ENCODE measurements around the gene ARFIP1. TPM values are rescaled to one million over a fixed set of nuclear protein-coding genes. Genes with fewer than 3 reads are reported as not detected.

The ARFIP1 gene
- total RNA-seq, 1 donor from 2014 or later: 13.0 TPM

GRCh38 chr4:152805818-152806217, 26.1 kb downstream of the ARFIP1 start:
- intact Hi-C loops (cut with micrococcal nuclease): no loop called here
- Mint-ChIP-seq H3K4me1 (peaks cover 24% of the 10 kb centered on the region), H3K27me3 (no peaks in the 10 kb centered on the region), H3K4me3 (no peak overlapping the region), H3K9me3 (peaks cover 7% of the 10 kb centered on the region), H3K27ac (no peak overlapping the region), H3K36me3 (ENCODE audit: low read depth) (peaks cover 16% of the 10 kb centered on the region)
- no peak for DNase-seq

- Mint-ChIP-seq H3K27ac (peak overlapping the region; percentile 13), H3K4me3 (no peak overlapping the region), H3K9me3 (peaks cover 7% of the 10 kb centered on the region), H3K27me3 (no peaks in the 10 kb centered on the region), H3K36me3 (ENCODE audit: low read depth) (peaks cover 20% of the 10 kb centered on the region), H3K4me1 (peaks cover 24% of the 10 kb centered on the region)
- intact Hi-C loops (cut with micrococcal nuclease): loop anchor here (1.0 kb wide), 1 partner anchor 27 kb away; the partner anchor contains the start of genes ARFIP1 and TIGD4
- DNase-seq: no peak
Observed at GRCh38 chr4:152806501-152807125, 26.9 kb downstream of the ARFIP1 start.

GRCh38 chr4:152807294-152807829, 27.6 kb downstream of the ARFIP1 start:
- no peaks in the 10 kb centered on the region for H3K27me3 Mint-ChIP-seq
- H3K4me3 Mint-ChIP-seq: peak overlapping the region; percentile 29
- peaks cover 23% of the 10 kb centered on the region for H3K36me3 Mint-ChIP-seq (ENCODE audit: low read depth)
- H3K4me1 Mint-ChIP-seq: peaks cover 24% of the 10 kb centered on the region
- H3K27ac Mint-ChIP-seq: peak overlapping the region; percentile 69
- peaks cover 7% of the 10 kb centered on the region for H3K9me3 Mint-ChIP-seq
- intact Hi-C loops (cut with micrococcal nuclease): loop anchor here (1.0 kb wide), 1 partner anchor 28 kb away; the partner anchor contains the start of genes ARFIP1 and TIGD4
- no peak for DNase-seq

GRCh38 chr4:152808670-152809069, 28.9 kb downstream of the ARFIP1 start:
- no peak for DNase-seq
- Mint-ChIP-seq H3K36me3 (ENCODE audit: low read depth) (peaks cover 32% of the 10 kb centered on the region), H3K27me3 (no peaks in the 10 kb centered on the region), H3K4me1 (peaks cover 20% of the 10 kb centered on the region), H3K9me3 (peaks cover 7% of the 10 kb centered on the region), H3K27ac (no peak overlapping the region), H3K4me3 (no peak overlapping the region)
- intact Hi-C loops (cut with micrococcal nuclease): no loop called here

GRCh38 chr4:152810715-152811287, 31.0 kb downstream of the ARFIP1 start:
- intact Hi-C loops (cut with micrococcal nuclease): no loop called here
- no peak for DNase-seq
- Mint-ChIP-seq H3K9me3 (peaks cover 15% of the 10 kb centered on the region), H3K27ac (no peak overlapping the region), H3K4me1 (peaks cover 22% of the 10 kb centered on the region), H3K4me3 (no peak overlapping the region), H3K36me3 (ENCODE audit: low read depth) (peaks cover 48% of the 10 kb centered on the region), H3K27me3 (no peaks in the 10 kb centered on the region)

GRCh38 chr4:152815078-152815477, 35.3 kb downstream of the ARFIP1 start:
- Mint-ChIP-seq H3K4me3 (no peak overlapping the region), H3K36me3 (ENCODE audit: low read depth) (peaks cover 64% of the 10 kb centered on the region), H3K27ac (no peak overlapping the region), H3K9me3 (peaks cover 20% of the 10 kb centered on the region), H3K4me1 (peaks cover 17% of the 10 kb centered on the region), H3K27me3 (no peaks in the 10 kb centered on the region)
- DNase-seq: no peak
- intact Hi-C loops (cut with micrococcal nuclease): no loop called here

GRCh38 chr4:152817331-152817730, 37.6 kb downstream of the ARFIP1 start:
- H3K4me3 Mint-ChIP-seq: peak overlapping the region; percentile 24
- H3K27me3 Mint-ChIP-seq: no peaks in the 10 kb centered on the region
- intact Hi-C loops (cut with micrococcal nuclease): no loop called here
- H3K4me1 Mint-ChIP-seq: peaks cover 17% of the 10 kb centered on the region
- peak overlapping the region; percentile 26 for H3K27ac Mint-ChIP-seq
- no peak for DNase-seq
- H3K9me3 Mint-ChIP-seq: peaks cover 25% of the 10 kb centered on the region
- H3K36me3 Mint-ChIP-seq (ENCODE audit: low read depth): peaks cover 58% of the 10 kb centered on the region

GRCh38 chr4:152819026-152819645, 39.4 kb downstream of the ARFIP1 start:
- Mint-ChIP-seq H3K27ac (no peak overlapping the region), H3K4me3 (no peak overlapping the region), H3K36me3 (ENCODE audit: low read depth) (peaks cover 44% of the 10 kb centered on the region), H3K4me1 (peaks cover 17% of the 10 kb centered on the region), H3K27me3 (no peaks in the 10 kb centered on the region), H3K9me3 (peaks cover 25% of the 10 kb centered on the region)
- intact Hi-C loops (cut with micrococcal nuclease): no loop called here
- DNase-seq: no peak

GRCh38 chr4:152820073-152820472, 40.3 kb downstream of the ARFIP1 start:
- intact Hi-C loops (cut with micrococcal nuclease): no loop called here
- Mint-ChIP-seq H3K9me3 (peaks cover 26% of the 10 kb centered on the region), H3K27ac (no peak overlapping the region), H3K4me1 (peaks cover 15% of the 10 kb centered on the region), H3K4me3 (no peak overlapping the region), H3K27me3 (no peaks in the 10 kb centered on the region), H3K36me3 (ENCODE audit: low read depth) (peaks cover 37% of the 10 kb centered on the region)
- no peak for DNase-seq

- Mint-ChIP-seq H3K36me3 (ENCODE audit: low read depth) (peaks cover 17% of the 10 kb centered on the region), H3K27ac (no peak overlapping the region), H3K9me3 (peaks cover 10% of the 10 kb centered on the region), H3K4me1 (peaks cover 5% of the 10 kb centered on the region), H3K4me3 (no peak overlapping the region), H3K27me3 (no peaks in the 10 kb centered on the region)
- intact Hi-C loops (cut with micrococcal nuclease): no loop called here
- no peak for DNase-seq
Observed at GRCh38 chr4:152822323-152822722, 42.6 kb downstream of the ARFIP1 start.

GRCh38 chr4:152824561-152824960, 44.8 kb downstream of the ARFIP1 start:
- Mint-ChIP-seq H3K27me3 (no peaks in the 10 kb centered on the region), H3K27ac (no peak overlapping the region), H3K9me3 (peaks cover 10% of the 10 kb centered on the region), H3K4me3 (no peak overlapping the region), H3K4me1 (no peaks in the 10 kb centered on the region), H3K36me3 (ENCODE audit: low read depth) (peaks cover 6% of the 10 kb centered on the region)
- DNase-seq: no peak
- intact Hi-C loops (cut with micrococcal nuclease): no loop called here

GRCh38 chr4:152825336-152825735, 45.6 kb downstream of the ARFIP1 start:
- Mint-ChIP-seq H3K9me3 (peaks cover 10% of the 10 kb centered on the region), H3K36me3 (ENCODE audit: low read depth) (peaks cover 6% of the 10 kb centered on the region), H3K27ac (no peak overlapping the region), H3K4me3 (no peak overlapping the region), H3K27me3 (no peaks in the 10 kb centered on the region), H3K4me1 (no peaks in the 10 kb centered on the region)
- DNase-seq: no peak
- intact Hi-C loops (cut with micrococcal nuclease): no loop called here

GRCh38 chr4:152828122-152828521, 48.4 kb downstream of the ARFIP1 start:
- peaks cover 11% of the 10 kb centered on the region for H3K9me3 Mint-ChIP-seq
- H3K36me3 Mint-ChIP-seq (ENCODE audit: low read depth): peaks cover 22% of the 10 kb centered on the region

GRCh38 chr4:152831416-152831815, 51.7 kb downstream of the ARFIP1 start:
- H3K4me3 Mint-ChIP-seq: no peak overlapping the region
- no peaks in the 10 kb centered on the region for H3K4me1 Mint-ChIP-seq
- DNase-seq: no peak
- no peak overlapping the region for H3K27ac Mint-ChIP-seq
- peaks cover 43% of the 10 kb centered on the region for H3K36me3 Mint-ChIP-seq (ENCODE audit: low read depth)
- no peaks in the 10 kb centered on the region for H3K27me3 Mint-ChIP-seq
- intact Hi-C loops (cut with micrococcal nuclease): no loop called here
- H3K9me3 Mint-ChIP-seq: peaks cover 28% of the 10 kb centered on the region

More at GRCh38 chr4:152828122-152828521, 48.4 kb downstream of the ARFIP1 start:
- intact Hi-C loops (cut with micrococcal nuclease): no loop called here
- Mint-ChIP-seq H3K27ac (no peak overlapping the region), H3K4me3 (no peak overlapping the region), H3K4me1 (no peaks in the 10 kb centered on the region), H3K27me3 (no peaks in the 10 kb centered on the region)
- no peak for DNase-seq
